HEK293 (cell line): ENCODE measurements around the gene RASL12.

ENCODE experiments used
- CTCF ChIP-seq: fragments of 450-650 bp; formaldehyde crosslinking; IDR thresholded peaks from 2 replicates; pipeline ENCODE4 v1.5.1; 2016; ENCODE audit warnings: missing biosample characterization, missing genetic modification characterization
- SETDB1 ChIP-seq: IDR thresholded peaks from one replicate; pipeline ENCODE4 v1.6.1; 2017; ENCODE audit warnings: mild to moderate bottlenecking, low read length, moderate library complexity, mixed read lengths; ENCODE audit not compliant: insufficient read length
- ZNF133 ChIP-seq: fragments of 450-650 bp; formaldehyde crosslinking; IDR thresholded peaks from 2 replicates; pipeline ENCODE4 v1.5.1; 2016; ENCODE audit warnings: missing biosample characterization, missing genetic modification characterization
- ZNF571 ChIP-seq: fragments of 450-650 bp; formaldehyde crosslinking; IDR thresholded peaks from 2 replicates; pipeline ENCODE4 v1.5.0; 2017; ENCODE audit warnings: missing biosample characterization, missing genetic modification characterization
- ZNF600 ChIP-seq: fragments of 450-650 bp; formaldehyde crosslinking; IDR thresholded peaks from 2 replicates; pipeline ENCODE4 v1.5.1; 2016; ENCODE audit warnings: missing biosample characterization, missing genetic modification characterization
- ZNF701 ChIP-seq: fragments of 450-650 bp; formaldehyde crosslinking; IDR thresholded peaks from 2 replicates; pipeline ENCODE4 v1.5.1; 2016; ENCODE audit warnings: missing biosample characterization, missing genetic modification characterization
- ZNF785 ChIP-seq: fragments of 450-650 bp; formaldehyde crosslinking; IDR thresholded peaks from 2 replicates; pipeline ENCODE4 v1.5.1; 2016; ENCODE audit warnings: missing biosample characterization, missing genetic modification characterization

GRCh38 chr15:65068403-65068788 is 605 bp upstream of the RASL12 start:
- TF ChIP-seq ZNF571 (no peak), ZNF133 (no peak), ZNF600 (tag by site-specific recombination) (no peak), CTCF (tag by site-specific recombination) (no peak), SETDB1 (no peak), ZNF785 (tag by site-specific recombination) (no peak), ZNF701 (no peak)
